NCI-H1092 treated with DMSO at 0.1 percent for 48 hours (cell line): ENCODE results near the gene PDXK.
"Not testable (repeated sequence)": the region's sequence is repeated elsewhere in the genome, so short reads cannot be mapped to it uniquely, and the experiment has no call there.

Experiments used
- DNase-seq: peaks from one replicate; lab custom pipeline; 2025; lab: John Stamatoyannopoulos, UW

Gene PDXK

DNA sequence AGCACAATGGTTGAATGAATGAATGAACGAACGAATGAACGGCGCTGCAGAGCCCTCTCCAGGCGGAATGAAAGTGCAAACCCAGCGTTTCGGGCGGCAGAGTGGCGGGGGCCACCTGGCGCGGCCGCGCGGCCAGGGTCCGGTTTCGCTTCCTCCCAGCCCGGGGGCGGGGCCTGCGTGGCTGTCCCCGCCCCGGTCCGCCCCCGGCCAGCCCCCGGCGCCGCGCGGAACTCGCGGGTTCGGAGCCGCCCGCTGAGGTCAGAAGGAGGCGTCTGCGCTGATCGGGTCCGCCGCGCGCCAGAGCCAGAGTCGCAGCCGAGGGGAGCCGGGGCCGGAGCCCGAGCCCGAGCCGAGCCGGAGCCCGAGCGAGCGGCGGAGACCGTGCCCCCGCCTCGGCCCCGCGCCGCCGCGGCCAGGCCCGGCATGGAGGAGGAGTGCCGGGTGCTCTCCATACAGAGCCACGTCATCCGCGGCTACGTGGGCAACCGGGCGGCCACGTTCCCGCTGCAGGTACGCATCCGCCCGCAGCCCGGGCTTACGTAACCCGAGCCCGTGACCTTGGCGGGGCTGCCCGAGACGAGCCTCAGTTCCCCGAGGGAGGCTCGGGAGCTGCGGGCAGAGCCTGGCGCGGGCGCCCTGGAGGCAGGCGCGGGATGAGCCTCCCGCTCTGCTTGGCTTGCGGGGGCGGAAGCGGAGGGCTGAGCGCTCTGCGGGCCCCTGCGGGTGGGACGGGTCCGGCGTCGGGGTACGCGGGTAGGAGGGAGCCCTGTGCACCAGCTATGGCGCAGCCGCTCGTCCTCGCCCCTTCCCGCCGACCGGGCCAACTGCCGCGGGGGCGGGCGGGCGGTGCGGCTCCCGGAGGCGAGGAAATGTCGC, at the start of gene PDXK:
Gene PDXK, plus strand, starts transcription at position 258 of the 876 bp plus-strand sequence. Its CDS starts 166 bp downstream, at position 424.
- DNase-seq, result peak; percentile 77

- no peak for DNase-seq
These were observed 48.9 kb upstream of the PDXK start for GRCh38 chr21:43669828-43670605.

- no peak for DNase-seq
These were observed 43.1 kb upstream of the PDXK start for GRCh38 chr21:43675871-43676270.

DNA sequence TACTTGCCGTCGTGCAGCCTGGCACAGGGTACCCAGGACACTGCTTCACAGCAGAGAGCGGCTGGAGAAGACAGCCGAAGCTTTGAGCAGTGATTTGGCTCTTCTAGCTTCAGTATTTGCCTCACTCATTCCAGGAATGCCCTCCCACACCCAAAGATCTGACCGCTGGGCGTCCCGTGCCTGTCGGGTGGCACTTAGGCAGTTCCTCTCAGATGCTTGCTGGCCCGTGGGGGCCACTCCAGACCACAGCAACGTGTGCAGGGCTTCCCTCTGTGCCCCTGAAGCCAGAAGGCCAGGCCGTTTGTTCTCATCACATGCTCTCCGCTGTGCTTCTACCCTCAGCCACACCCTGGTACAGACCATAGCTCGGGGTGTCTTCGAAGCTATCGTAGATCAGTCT, 42.5 kb upstream of the PDXK start:
- no peak for DNase-seq

GRCh38 chr21:43679951-43680350, 39.0 kb upstream of the PDXK start:
- DNase-seq, result no peak

DNA sequence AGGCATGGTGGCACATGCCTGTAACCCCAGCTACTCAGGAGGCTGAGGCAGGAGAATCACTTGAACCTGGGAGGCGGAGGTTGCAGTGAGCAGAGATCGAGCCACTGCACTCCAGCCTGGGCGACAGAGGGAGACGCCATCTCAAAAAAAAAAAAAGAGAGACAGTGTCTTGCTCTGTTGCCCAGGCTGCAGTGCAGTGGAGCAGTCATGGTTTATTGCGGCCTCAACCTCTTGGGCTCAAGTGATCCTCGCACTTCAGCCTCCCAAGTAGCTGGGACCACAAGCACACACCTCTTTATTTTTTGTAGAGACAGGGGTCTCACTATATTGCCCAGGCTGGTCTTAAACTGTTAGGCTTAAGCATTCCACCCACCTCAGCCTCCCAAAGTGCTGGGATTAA, 38.5 kb upstream of the PDXK start:
- DNase-seq, result not testable (repeated sequence)

DNA sequence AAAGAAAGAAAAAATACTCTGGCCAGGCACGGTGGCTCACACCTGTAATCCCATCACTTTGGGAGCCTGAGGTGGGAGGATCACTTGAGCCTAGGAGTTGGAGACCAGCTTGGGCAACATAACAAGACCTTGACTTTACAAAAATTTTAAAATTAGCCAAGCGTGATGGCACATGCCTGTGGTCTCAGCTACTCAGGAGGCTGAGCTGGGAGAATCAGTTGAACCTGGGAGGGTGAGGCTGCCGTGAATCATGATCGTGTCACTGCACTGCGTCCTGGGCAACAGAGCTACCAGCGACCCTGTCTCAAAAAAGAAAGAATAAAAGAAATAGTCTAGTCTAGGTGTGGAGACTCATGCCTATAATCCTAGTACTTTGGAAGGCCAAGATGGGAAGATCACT, 37.3 kb upstream of the PDXK start:
- no peak for DNase-seq

DNA sequence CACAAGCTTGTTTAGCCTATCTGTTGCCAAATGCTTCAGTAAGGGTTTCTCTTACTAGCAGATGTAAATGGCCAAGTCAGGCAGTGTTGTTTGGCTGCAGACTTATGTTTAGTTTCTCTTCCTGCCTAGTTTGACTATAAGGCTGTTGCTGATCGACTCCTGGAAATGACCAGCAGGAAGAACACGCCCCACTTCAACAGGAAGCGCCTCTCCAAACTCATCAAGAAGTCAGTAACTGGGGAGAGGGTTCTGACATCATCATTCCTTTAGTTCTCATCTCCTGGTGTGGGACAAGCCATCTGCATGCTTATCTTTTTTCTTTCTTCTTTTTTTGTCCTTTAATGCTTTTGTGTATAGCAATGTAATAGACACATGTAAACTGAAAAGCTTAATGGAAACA, 34.5 kb upstream of the PDXK start:
- DNase-seq, result no peak

DNA sequence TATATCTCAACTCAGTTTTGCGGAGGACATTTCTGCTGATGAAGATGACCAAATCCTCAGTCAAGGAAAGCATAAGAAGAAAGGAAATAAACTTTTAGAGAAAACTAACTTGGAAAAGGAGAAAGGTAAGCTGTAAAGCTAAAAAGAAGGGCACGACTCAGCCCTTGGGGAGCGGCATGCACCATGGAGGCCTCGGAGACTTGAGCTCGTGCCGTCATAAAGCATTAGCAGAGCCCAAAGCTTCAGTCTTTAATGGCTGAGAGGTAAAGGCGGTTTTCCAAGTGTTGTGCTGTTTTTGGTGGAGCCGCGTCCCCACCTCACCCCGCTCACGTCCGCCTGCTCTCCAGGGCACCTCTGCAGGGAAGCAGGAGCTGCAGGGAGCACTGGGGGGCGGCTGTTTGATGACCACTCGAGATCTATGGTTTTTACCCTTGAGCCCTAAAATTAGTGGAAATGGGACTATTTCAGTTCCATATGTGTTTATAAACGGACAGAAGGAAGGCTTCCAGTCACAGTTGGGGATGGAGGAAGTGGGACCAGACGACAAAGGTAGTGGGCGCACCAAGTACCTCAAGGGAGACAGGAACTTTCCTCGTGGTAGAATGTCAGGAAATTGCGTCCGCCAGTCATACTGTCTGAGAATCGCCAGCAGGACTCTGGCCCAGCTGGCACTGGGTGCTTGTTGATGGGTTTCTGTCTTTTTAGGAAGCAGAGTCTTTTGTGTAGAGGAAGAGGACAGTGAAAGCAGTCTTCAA, 31.9 kb upstream of the PDXK start:
- no peak for DNase-seq

GRCh38 chr21:43687566-43688399, 31.1 kb upstream of the PDXK start:
- no peak for DNase-seq

GRCh38 chr21:43688906-43689305, 30.0 kb upstream of the PDXK start:
- no peak for DNase-seq

GRCh38 chr21:43689556-43690337, 29.2 kb upstream of the PDXK start:
- no peak for DNase-seq

DNA sequence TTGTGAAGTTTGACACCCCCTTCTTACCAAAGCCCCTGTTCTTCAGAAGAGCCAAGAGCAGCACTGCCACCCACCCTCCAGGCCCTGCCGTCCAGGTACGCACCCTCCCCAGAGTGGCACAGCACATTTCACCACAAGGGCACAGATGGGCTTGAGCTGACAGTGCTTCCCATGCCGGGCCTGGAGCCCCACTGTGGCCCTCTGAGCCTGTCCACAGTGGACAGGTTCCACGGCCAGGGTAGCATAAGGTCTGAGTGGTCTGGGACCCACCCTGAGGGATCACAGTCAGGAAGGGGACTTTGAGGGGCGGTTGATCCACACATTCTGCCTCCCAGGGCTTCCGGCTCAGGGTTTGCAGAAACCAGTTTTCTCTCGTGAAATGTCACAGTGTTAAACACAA, 28.6 kb upstream of the PDXK start:
- no peak for DNase-seq

- no peak for DNase-seq
These were observed 27.7 kb upstream of the PDXK start for GRCh38 chr21:43691086-43691795.

DNA sequence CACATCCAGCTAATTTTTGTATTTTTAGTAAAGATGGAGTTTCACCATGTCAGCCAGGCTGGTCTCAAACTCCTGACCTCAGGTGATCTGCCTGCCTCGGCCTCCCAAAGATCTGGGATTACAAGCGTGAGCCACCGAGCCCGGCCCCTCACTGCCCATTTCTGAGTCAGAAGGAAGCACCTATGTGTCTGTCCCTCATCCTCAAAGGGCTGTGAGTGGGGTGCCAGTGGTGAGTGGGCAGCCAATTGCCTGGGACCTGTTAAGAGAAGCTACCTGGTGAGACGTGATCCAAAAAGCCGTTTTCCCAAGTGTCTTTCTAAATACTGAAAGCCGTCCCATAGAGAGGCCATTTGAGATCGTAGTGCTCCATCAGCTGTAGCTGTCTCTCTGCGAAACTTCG, 27.1 kb upstream of the PDXK start:
- no peak for DNase-seq

GRCh38 chr21:43692949-43693348, 26.0 kb upstream of the PDXK start:
- no peak for DNase-seq

DNA sequence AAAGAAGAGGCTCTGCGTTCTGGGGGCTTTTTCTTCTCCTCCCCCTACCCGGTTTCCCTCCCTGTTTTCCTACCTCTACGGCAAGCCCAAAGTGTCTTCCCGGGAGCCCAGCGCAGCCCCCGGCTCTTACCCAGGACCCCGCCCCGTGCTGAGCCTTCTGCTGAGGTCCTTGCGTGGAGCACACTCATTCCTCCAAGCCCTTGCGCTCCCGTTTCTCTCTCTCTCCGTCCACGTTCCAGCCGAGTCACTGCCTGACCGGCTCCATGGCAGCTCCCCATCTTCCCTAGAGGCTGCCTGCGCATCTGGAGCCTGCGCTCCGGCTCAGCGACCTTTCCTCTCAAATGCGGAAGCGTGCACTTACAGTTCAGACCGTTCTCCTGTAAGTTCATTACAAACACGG, 24.9 kb upstream of the PDXK start:
- no peak for DNase-seq

DNA sequence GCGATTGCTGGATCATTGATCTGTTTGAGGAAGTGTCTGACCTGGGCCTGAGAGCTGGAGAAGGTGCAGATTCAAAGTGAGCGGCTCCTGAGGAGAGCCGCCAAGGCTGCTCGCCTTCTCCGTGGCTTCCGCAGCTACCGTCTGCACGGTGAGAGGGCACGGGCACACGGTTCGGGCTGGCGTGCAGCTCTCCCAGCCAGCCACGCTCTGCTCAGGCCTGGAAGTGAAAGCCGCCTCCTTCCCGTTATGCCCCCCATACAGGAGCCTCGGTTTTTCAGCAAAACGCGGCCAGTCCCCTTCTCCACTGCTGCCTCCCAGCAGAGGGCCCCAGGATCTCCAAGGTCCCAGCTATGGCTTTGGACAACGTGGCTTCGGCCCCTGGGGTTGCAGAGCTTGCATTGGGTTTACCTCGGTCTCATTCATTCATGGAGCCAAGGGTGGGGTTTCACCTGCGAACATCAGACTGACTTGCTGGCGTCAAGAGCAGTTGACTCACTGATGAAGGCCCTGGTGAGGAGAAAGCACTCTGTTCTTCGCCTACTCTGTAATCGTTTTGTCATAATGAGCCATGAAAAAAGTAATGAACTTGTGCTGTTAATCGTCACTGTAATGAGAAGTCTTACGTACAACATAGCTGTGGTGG, 24.4 kb upstream of the PDXK start:
- no peak for DNase-seq

DNA sequence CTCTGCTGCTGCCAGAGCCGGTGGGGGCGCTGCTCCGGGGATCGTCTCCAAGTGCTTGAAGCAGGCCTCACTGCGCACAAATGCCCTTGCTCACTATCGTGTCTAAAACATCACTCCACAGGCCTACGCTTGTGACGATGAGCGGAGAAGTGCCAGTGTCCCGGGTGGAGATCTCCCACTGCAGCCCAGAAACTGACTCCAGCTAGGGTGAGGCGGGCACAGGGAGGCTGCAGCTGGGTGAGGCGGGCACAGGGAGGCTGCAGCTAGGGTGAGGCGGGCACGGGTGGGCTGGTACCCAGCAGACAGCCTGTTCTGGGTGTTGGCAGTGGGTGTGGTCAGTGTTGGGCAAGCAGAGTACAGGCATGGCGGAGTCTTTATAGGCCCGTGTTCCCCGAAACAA, 22.7 kb upstream of the PDXK start:
- no peak for DNase-seq
